ENCODE data around the gene OR13C2. TPM values are rescaled to one million over a fixed set of nuclear protein-coding genes. Genes with fewer than 3 reads are reported as not detected.
"Not testable (repeated sequence)": the region's sequence is repeated elsewhere in the genome, so short reads cannot be mapped to it uniquely, and the experiment has no call there.

Gene OR13C2, protein sequence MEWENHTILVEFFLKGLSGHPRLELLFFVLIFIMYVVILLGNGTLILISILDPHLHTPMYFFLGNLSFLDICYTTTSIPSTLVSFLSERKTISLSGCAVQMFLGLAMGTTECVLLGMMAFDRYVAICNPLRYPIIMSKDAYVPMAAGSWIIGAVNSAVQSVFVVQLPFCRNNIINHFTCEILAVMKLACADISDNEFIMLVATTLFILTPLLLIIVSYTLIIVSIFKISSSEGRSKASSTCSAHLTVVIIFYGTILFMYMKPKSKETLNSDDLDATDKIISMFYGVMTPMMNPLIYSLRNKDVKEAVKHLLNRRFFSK
- not detected for total RNA-seq

DNA sequence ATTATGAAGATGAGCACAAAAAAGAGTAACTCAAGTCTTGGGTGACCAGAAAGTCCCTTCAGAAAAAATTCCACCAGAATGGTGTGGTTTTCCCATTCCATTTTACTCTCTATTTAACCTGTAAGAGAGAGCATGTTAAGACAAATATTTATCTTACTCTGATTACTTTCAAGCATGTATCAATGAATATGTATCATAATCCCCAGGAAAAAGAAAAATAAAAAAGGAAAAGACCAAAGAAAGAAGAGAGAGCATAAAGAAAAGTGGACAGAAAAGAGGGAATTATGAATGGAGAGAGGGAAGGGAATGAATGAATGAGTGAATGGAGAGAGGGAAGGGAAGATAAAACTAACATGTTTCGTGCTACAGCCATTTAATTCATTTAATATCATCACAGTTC, at the start of gene OR13C2:
TSS of gene OR13C2 (minus strand) at position 101 of the 400 bp plus-strand sequence. CDS start at position 101, 0 bp downstream.
- H3K36me3 Mint-ChIP-seq; DNase-seq; H3K27me3 Mint-ChIP-seq; H3K4me1 Mint-ChIP-seq; CTCF ChIA-PET; ATAC-seq; H3K27ac Mint-ChIP-seq; H3K9me3 Mint-ChIP-seq (ENCODE audit: low read depth); H3K4me3 Mint-ChIP-seq: not testable (repeated sequence)

DNA sequence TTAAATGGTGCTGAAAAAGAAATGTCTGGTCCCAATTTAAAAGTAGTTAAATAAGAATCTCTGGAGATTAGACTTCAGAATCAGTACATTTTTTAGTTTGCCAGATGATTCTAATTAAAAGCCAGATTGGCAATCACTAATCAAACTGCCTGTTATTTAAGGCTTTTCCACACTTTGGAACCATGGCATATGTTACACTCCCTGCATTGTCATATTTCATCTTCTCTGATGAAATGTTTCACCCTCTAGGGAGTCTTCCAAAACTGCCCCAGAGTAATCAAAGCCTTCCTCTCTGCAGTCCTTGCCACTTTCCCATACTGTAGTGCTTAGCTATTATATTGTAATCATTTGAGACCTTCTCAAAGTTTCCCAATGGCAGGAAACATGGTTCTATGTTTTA, 30.0 kb upstream of the OR13C2 start:
- ATAC-seq (no peak), DNase-seq (no peak)
- CTCF ChIA-PET = no interaction called here
- Mint-ChIP-seq H3K9me3 (ENCODE audit: low read depth) (no peaks in the 10 kb centered on the region), H3K4me3 (no peak overlapping the region), H3K36me3 (no peaks in the 10 kb centered on the region), H3K27ac (no peak overlapping the region), H3K4me1 (no peaks in the 10 kb centered on the region), H3K27me3 (no peaks in the 10 kb centered on the region)

- CTCF ChIA-PET = no interaction called here
- Mint-ChIP-seq H3K36me3 (no peaks in the 10 kb centered on the region), H3K27me3 (no peaks in the 10 kb centered on the region), H3K4me1 (no peaks in the 10 kb centered on the region), H3K4me3 (no peak overlapping the region), H3K27ac (no peak overlapping the region), H3K9me3 (ENCODE audit: low read depth) (no peaks in the 10 kb centered on the region)
- ATAC-seq (no peak), DNase-seq (no peak)
These were observed 28.6 kb upstream of the OR13C2 start for GRCh38 chr9:104633976-104634520.

- ATAC-seq; H3K4me3 Mint-ChIP-seq; CTCF ChIA-PET; H3K27ac Mint-ChIP-seq; DNase-seq; H3K4me1 Mint-ChIP-seq; H3K27me3 Mint-ChIP-seq; H3K36me3 Mint-ChIP-seq; H3K9me3 Mint-ChIP-seq (ENCODE audit: low read depth): not testable (repeated sequence)
These were observed 20.5 kb upstream of the OR13C2 start for GRCh38 chr9:104625964-104626363.

- Mint-ChIP-seq H3K9me3 (ENCODE audit: low read depth) (no peaks in the 10 kb centered on the region), H3K36me3 (no peaks in the 10 kb centered on the region), H3K4me1 (no peaks in the 10 kb centered on the region), H3K27me3 (no peaks in the 10 kb centered on the region), H3K27ac (no peak within 1 kb of the TSS), H3K4me3 (no peak within 1 kb of the TSS)
- ATAC-seq = no peak
- CTCF ChIA-PET = no interaction called here
- DNase-seq = no peak
These were observed 12.7 kb upstream of the OR13C2 start, which contains the start of gene OR13C9 for GRCh38 chr9:104618104-104618503. TSS of gene OR13C9 (minus strand) at chr9:104618204. CDS start at chr9:104618204, 0 bp downstream.

DNA sequence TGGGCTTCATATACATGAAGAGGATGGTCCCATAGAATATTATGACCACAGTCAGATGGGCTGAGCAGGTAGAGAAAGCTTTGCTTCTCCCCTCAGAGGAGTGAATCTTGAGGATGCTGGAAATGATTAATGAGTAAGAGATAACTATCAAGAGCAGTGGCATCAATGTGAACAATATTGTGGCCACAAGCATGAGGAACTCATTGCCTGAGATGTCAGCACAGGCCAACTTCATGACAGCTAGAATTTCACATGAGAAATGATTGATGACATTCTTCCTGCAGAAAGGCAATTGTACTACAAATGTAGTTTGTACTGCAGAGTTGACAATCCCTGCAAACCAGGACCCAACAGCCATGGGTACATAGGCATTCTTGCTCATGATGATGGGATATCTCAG, 12.0 kb upstream of the OR13C2 start:
- Mint-ChIP-seq H3K4me3 (no peak overlapping the region), H3K36me3 (no peaks in the 10 kb centered on the region), H3K9me3 (ENCODE audit: low read depth) (no peaks in the 10 kb centered on the region), H3K27me3 (no peaks in the 10 kb centered on the region), H3K27ac (no peak overlapping the region), H3K4me1 (no peaks in the 10 kb centered on the region)
- ATAC-seq (no peak), DNase-seq (no peak)
- CTCF ChIA-PET = no interaction called here

- CTCF ChIA-PET = no interaction called here
- Mint-ChIP-seq H3K27ac (no peak overlapping the region), H3K9me3 (ENCODE audit: low read depth) (no peaks in the 10 kb centered on the region), H3K4me3 (no peak overlapping the region), H3K36me3 (no peaks in the 10 kb centered on the region), H3K4me1 (no peaks in the 10 kb centered on the region), H3K27me3 (no peaks in the 10 kb centered on the region)
- no peak for ATAC-seq
- DNase-seq = no peak
These were observed 5.8 kb upstream of the OR13C2 start for GRCh38 chr9:104611213-104611612.

GRCh38 chr9:104608336-104608735, 2.9 kb upstream of the OR13C2 start:
- Mint-ChIP-seq H3K4me1 (no peaks in the 10 kb centered on the region), H3K27ac (no peak overlapping the region), H3K27me3 (no peaks in the 10 kb centered on the region), H3K4me3 (no peak overlapping the region), H3K36me3 (no peaks in the 10 kb centered on the region), H3K9me3 (ENCODE audit: low read depth) (no peaks in the 10 kb centered on the region)
- no peak for DNase-seq
- CTCF ChIA-PET = no interaction called here
- ATAC-seq = no peak

DNA sequence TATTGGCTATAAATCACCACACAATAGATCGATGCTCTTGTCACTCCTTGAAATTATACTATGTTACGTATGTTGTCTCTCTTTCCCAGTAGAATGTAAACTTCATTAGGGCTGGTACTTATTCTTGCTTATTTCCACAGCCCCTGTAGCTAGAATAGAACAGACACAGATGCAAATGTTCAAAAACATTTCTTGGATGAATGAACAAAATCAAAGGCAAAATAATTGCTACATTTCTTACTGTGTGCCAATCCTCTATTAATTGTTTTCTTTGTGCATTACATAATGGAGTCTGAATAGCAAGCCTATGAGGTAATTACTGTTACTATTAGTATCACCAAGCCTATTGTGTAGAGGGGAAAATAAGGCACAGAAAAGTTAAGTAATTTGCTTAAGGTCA, 725 bp upstream of the OR13C2 start:
- Mint-ChIP-seq H3K36me3 (no peaks in the 10 kb centered on the region), H3K9me3 (ENCODE audit: low read depth) (no peaks in the 10 kb centered on the region), H3K4me1 (no peaks in the 10 kb centered on the region), H3K4me3 (no peak overlapping the region), H3K27ac (no peak overlapping the region), H3K27me3 (no peaks in the 10 kb centered on the region)
- CTCF ChIA-PET = no interaction called here
- DNase-seq = no peak
- ATAC-seq = no peak

- Mint-ChIP-seq H3K27me3 (no peaks in the 10 kb centered on the region), H3K4me1 (no peaks in the 10 kb centered on the region), H3K4me3 (no peak overlapping the region), H3K9me3 (ENCODE audit: low read depth) (no peaks in the 10 kb centered on the region), H3K27ac (no peak overlapping the region), H3K36me3 (no peaks in the 10 kb centered on the region)
- DNase-seq (no peak), ATAC-seq (no peak)
- CTCF ChIA-PET = no interaction called here
These were observed 626 bp downstream of the OR13C2 start for GRCh38 chr9:104604801-104605200.

- DNase-seq; ATAC-seq; H3K27ac Mint-ChIP-seq; H3K4me1 Mint-ChIP-seq; H3K27me3 Mint-ChIP-seq; H3K4me3 Mint-ChIP-seq; CTCF ChIA-PET; H3K9me3 Mint-ChIP-seq (ENCODE audit: low read depth); H3K36me3 Mint-ChIP-seq: not testable (repeated sequence)
These were observed 6.1 kb downstream of the OR13C2 start, which contains the start of gene OR13C5 for GRCh38 chr9:104599313-104599712. TSS of gene OR13C5 (minus strand) at chr9:104599413. CDS start at chr9:104599413, 0 bp downstream.

DNA sequence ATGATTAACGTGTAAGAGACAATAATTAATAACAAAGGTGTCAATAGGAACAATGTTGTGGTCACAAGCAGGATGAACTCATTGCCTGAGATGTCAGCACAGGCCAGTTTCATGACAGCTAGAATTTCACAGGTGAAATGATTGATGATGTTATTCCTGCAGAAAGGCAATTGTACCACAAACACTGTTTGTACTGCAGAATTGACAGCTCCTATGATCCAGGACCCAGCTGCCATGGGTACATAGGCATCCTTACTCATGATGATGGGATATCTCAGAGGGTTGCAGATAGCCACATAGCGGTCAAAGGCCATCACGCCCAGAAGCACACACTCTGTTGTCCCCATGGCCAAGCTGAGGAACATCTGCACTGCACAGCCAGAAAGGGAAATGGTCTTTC, 6.7 kb downstream of the OR13C2 start:
- not testable (repeated sequence) for DNase-seq

GRCh38 chr9:104589626-104590025, 15.8 kb downstream of the OR13C2 start:
- CTCF ChIA-PET = no interaction called here
- H3K4me1 Mint-ChIP-seq = no peaks in the 10 kb centered on the region
- H3K27ac Mint-ChIP-seq = no peak overlapping the region
- no peaks in the 10 kb centered on the region for H3K27me3 Mint-ChIP-seq
- H3K36me3 Mint-ChIP-seq = no peaks in the 10 kb centered on the region
- H3K4me3 Mint-ChIP-seq = no peak overlapping the region
- ATAC-seq (no peak), DNase-seq (no peak)
- H3K9me3 Mint-ChIP-seq (ENCODE audit: low read depth) = no peaks in the 10 kb centered on the region

More for the DNA sequence above, 6.7 kb downstream of the OR13C2 start:
- ATAC-seq; H3K27ac Mint-ChIP-seq; H3K36me3 Mint-ChIP-seq; H3K4me3 Mint-ChIP-seq; H3K27me3 Mint-ChIP-seq; H3K4me1 Mint-ChIP-seq; CTCF ChIA-PET; H3K9me3 Mint-ChIP-seq (ENCODE audit: low read depth): not testable (repeated sequence)

DNA sequence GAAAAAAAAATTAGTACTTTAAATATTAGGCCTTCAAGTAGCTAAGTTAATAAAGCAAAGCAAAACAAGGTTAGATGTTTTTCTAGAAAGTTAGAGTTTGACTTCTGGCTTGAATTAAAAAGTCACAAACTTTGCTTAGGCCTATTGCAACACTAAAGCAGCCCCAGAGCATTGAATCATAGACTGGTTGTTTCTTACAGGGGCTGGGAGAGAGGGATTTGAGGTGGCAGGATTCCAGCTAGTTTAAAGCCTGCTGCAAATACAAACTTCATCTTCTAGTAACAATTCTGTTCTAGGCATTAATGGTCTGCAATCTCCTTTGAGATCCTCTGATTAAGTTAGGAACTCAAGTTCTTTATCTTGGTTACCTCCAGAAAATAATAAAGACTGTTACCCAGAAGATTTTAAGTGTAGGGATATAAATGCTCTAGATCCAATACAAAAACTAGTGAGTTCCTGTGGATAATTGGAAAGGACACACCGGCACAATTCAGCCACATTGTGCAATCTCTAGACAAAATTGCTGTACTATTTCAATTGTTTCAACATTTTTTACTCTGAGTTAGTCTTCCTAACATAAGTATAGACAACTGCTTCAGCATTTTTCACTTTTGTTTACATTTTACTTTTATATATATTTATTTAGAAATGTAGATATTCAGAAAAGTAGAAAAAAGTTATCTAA, 18.8 kb downstream of the OR13C2 start:
- H3K4me3 Mint-ChIP-seq = no peak overlapping the region
- no peak overlapping the region for H3K27ac Mint-ChIP-seq
- no peaks in the 10 kb centered on the region for H3K27me3 Mint-ChIP-seq
- H3K4me1 Mint-ChIP-seq = no peaks in the 10 kb centered on the region
- DNase-seq (no peak), ATAC-seq (no peak)
- CTCF ChIA-PET = no interaction called here
- no peaks in the 10 kb centered on the region for H3K36me3 Mint-ChIP-seq
- H3K9me3 Mint-ChIP-seq (ENCODE audit: low read depth) = no peaks in the 10 kb centered on the region
